Measurements from ENCODE around the gene RPN1. TPM values are rescaled to one million over a fixed set of nuclear protein-coding genes. Genes with fewer than 3 reads are reported as not detected.

Gene RPN1
- total RNA-seq, 1 donor from 2014 or later: 285 TPM

- TF ChIP-seq CTCF (conservative IDR thresholded peaks at IDR 0.05; ENCODE audit: low read depth, low read length): no peak
These were observed 26.8 kb downstream of the RPN1 start for GRCh38 chr3:128623762-128624176.

GRCh38 chr3:128621931-128622330 lies 28.7 kb downstream of the RPN1 start:
- H3K4me3 ChIP-seq (ENCODE audit: low read depth, low read length): no peak overlapping the region
- TF ChIP-seq CTCF (conservative IDR thresholded peaks at IDR 0.05; ENCODE audit: low read depth, low read length): no peak
- no peak for DNase-seq (ENCODE audit: low read depth)

More at GRCh38 chr3:128623762-128624176, 26.8 kb downstream of the RPN1 start:
- no peak overlapping the region for H3K4me3 ChIP-seq (ENCODE audit: low read depth, low read length)
- DNase-seq (ENCODE audit: low read depth): no peak

- DNase-seq (ENCODE audit: low read depth): no peak
- H3K4me3 ChIP-seq (ENCODE audit: low read depth, low read length): no peak overlapping the region
- TF ChIP-seq CTCF (conservative IDR thresholded peaks at IDR 0.05; ENCODE audit: low read depth, low read length): no peak
These were observed 29.4 kb downstream of the RPN1 start for GRCh38 chr3:128621234-128621633.

- H3K4me3 ChIP-seq (ENCODE audit: low read depth, low read length): no peak overlapping the region
- no peak for DNase-seq (ENCODE audit: low read depth)
- TF ChIP-seq CTCF (conservative IDR thresholded peaks at IDR 0.05; ENCODE audit: low read depth, low read length): peak; percentile 9
These were observed 30.3 kb downstream of the RPN1 start for GRCh38 chr3:128620268-128620691.

- no peak overlapping the region for H3K4me3 ChIP-seq (ENCODE audit: low read depth, low read length)
- no peak for DNase-seq (ENCODE audit: low read depth)
- no peak for TF ChIP-seq CTCF (conservative IDR thresholded peaks at IDR 0.05; ENCODE audit: low read depth, low read length)
These were observed 31.3 kb downstream of the RPN1 start for GRCh38 chr3:128619146-128619890.

GRCh38 chr3:128618398-128618726 lies 32.3 kb downstream of the RPN1 start:
- H3K4me3 ChIP-seq (ENCODE audit: low read depth, low read length): peak overlapping the region; percentile 80
- DNase-seq (ENCODE audit: low read depth): no peak
- no peak for TF ChIP-seq CTCF (conservative IDR thresholded peaks at IDR 0.05; ENCODE audit: low read depth, low read length)
